Prostate gland (tissue), 2 donors: ENCODE results near the gene TOR1AIP1.

Experiments
- CTCF ChIP-seq, 4 experiments: fragments of 200-600 bp in 2 of 4; fragments of 450-650 bp in 2 of 4; sonication (generic) in 2 of 4; IDR thresholded peaks; 1 replicate in 3 of 4; 2 replicates in 1 of 4; pipeline ENCODE4 v1.5.1; 2016 to 2019; ENCODE audit warnings: antibody characterized with exemption in 4 of 4, mild to moderate bottlenecking in 2 of 4, moderate library complexity in 2 of 4
- POLR2A ChIP-seq: fragments of 450-650 bp; IDR thresholded peaks from one replicate; pipeline ENCODE4 v1.6.1; 2016; ENCODE audit warnings: antibody characterized with exemption, mild to moderate bottlenecking

GRCh38 chr1:179873438-179873851 lies 8.6 kb upstream of the TOR1AIP1 start:
- TF ChIP-seq POLR2A (no peak), CTCF (IDR thresholded peaks at IDR 0.05) (no peak)
